AG20443 (cell line): ENCODE results near the gene SCAMP2.
A peak's percentile ranks its signal among the peaks of the same experiment; 100 is the strongest.

Experiments used
- DNase-seq: peaks from one replicate; pipeline ENCODE4 v3.0.0; 2012; ENCODE audit warnings: low spot score, mixed read lengths

SCAMP2 gene

GRCh38 chr15:74838746-74839525 is 34.2 kb downstream of the SCAMP2 start:
- DNase-seq, result no peak

GRCh38 chr15:74838137-74838516 is 35.0 kb downstream of the SCAMP2 start:
- DNase-seq, result no peak

- no peak for DNase-seq
These were observed 35.6 kb downstream of the SCAMP2 start for GRCh38 chr15:74837482-74838136.

- DNase-seq, result no peak
These were observed 36.3 kb downstream of the SCAMP2 start for GRCh38 chr15:74836846-74837245.

GRCh38 chr15:74835312-74835823 is 37.8 kb downstream of the SCAMP2 start:
- DNase-seq, result peak; percentile 83

GRCh38 chr15:74833376-74834107 is 39.6 kb downstream of the SCAMP2 start:
- no peak for DNase-seq

GRCh38 chr15:74832826-74833225 is 40.3 kb downstream of the SCAMP2 start:
- DNase-seq, result no peak

- DNase-seq, result no peak
These were observed 41.2 kb downstream of the SCAMP2 start for GRCh38 chr15:74831813-74832495.

GRCh38 chr15:74830868-74831267 is 42.3 kb downstream of the SCAMP2 start:
- peak; percentile 25 for DNase-seq

- no peak for DNase-seq
These were observed 43.2 kb downstream of the SCAMP2 start for GRCh38 chr15:74829991-74830390.

GRCh38 chr15:74829486-74829885 is 43.7 kb downstream of the SCAMP2 start:
- DNase-seq, result peak; percentile 54

- no peak for DNase-seq
These were observed 44.3 kb downstream of the SCAMP2 start for GRCh38 chr15:74828835-74829234.

- no peak for DNase-seq
These were observed 45.6 kb downstream of the SCAMP2 start for GRCh38 chr15:74827614-74828013.

- no peak for DNase-seq
These were observed 46.2 kb downstream of the SCAMP2 start for GRCh38 chr15:74826921-74827320.

- peak; percentile 78 for DNase-seq
These were observed 46.8 kb downstream of the SCAMP2 start, which contains the start of gene CPLX3 for GRCh38 chr15:74826364-74826819. Gene CPLX3, plus strand, starts transcription at chr15:74826627. Its CDS starts 77 bp downstream, at chr15:74826704.

GRCh38 chr15:74825866-74826265 is 47.3 kb downstream of the SCAMP2 start:
- no peak for DNase-seq

- no peak for DNase-seq
These were observed 48.2 kb downstream of the SCAMP2 start for GRCh38 chr15:74824976-74825375.

- DNase-seq, result no peak
These were observed 49.8 kb downstream of the SCAMP2 start for GRCh38 chr15:74823324-74823723.

- no peak for DNase-seq
These were observed 50.9 kb downstream of the SCAMP2 start for GRCh38 chr15:74822233-74822632.

- no peak for DNase-seq
These were observed 51.4 kb downstream of the SCAMP2 start for GRCh38 chr15:74821790-74822158.

- no peak for DNase-seq
These were observed 51.9 kb downstream of the SCAMP2 start for GRCh38 chr15:74821091-74821789.
